Left kidney (tissue), 2 donors: ENCODE results near the gene KLHDC1. TPM values are rescaled to one million over a fixed set of nuclear protein-coding genes. Genes with fewer than 3 reads are reported as not detected.

Source experiments
- DNase-seq: peaks from one replicate; pipeline ENCODE4 v3.0.0-alpha.2; 2013
- polyA plus RNA-seq: library from polyadenylated mRNA; unstranded; fragments of 120-200 nt; gene quantifications from one replicate; pipeline ENCODE4 v1.2.1, GENCODE V29; 2013; ENCODE audit not compliant: insufficient read length

KLHDC1 gene
- polyA plus RNA-seq, 1 donor: 7.5 TPM

GRCh38 chr14:49783394-49784014 is 90.6 kb downstream of the KLHDC1 start:
- no peak for DNase-seq

GRCh38 chr14:49786315-49786714 is 93.4 kb downstream of the KLHDC1 start:
- no peak for DNase-seq

- no peak for DNase-seq
Observed at GRCh38 chr14:49792618-49793017, 99.7 kb downstream of the KLHDC1 start.

GRCh38 chr14:49796025-49796424 is 103.1 kb downstream of the KLHDC1 start:
- DNase-seq: no peak

Other genes starting within 250 kb of the KLHDC1 start
- gene RPS29, start 106.7 kb upstream of the KLHDC1 start, polyA plus RNA-seq: 1,314 TPM
- 17.5 TPM for gene LRR1, start 94.2 kb upstream of the KLHDC1 start, polyA plus RNA-seq
- gene RPL36AL, start 72.5 kb upstream of the KLHDC1 start, polyA plus RNA-seq: 196 TPM
- gene MGAT2, start 72.3 kb upstream of the KLHDC1 start, polyA plus RNA-seq: 4.4 TPM
- gene DNAAF2, start 57.9 kb upstream of the KLHDC1 start, polyA plus RNA-seq: 17.5 TPM
- gene POLE2, start 4.9 kb upstream of the KLHDC1 start, polyA plus RNA-seq: 34.7 TPM
- 174 TPM for gene KLHDC2, start 75.0 kb downstream of the KLHDC1 start, polyA plus RNA-seq
- gene NEMF, start 159.7 kb downstream of the KLHDC1 start, polyA plus RNA-seq: 97.8 TPM
- gene ARF6, start 200.0 kb downstream of the KLHDC1 start, polyA plus RNA-seq: 83.4 TPM